ENCODE results near the gene NRXN3.

NRXN3 gene

DNA sequence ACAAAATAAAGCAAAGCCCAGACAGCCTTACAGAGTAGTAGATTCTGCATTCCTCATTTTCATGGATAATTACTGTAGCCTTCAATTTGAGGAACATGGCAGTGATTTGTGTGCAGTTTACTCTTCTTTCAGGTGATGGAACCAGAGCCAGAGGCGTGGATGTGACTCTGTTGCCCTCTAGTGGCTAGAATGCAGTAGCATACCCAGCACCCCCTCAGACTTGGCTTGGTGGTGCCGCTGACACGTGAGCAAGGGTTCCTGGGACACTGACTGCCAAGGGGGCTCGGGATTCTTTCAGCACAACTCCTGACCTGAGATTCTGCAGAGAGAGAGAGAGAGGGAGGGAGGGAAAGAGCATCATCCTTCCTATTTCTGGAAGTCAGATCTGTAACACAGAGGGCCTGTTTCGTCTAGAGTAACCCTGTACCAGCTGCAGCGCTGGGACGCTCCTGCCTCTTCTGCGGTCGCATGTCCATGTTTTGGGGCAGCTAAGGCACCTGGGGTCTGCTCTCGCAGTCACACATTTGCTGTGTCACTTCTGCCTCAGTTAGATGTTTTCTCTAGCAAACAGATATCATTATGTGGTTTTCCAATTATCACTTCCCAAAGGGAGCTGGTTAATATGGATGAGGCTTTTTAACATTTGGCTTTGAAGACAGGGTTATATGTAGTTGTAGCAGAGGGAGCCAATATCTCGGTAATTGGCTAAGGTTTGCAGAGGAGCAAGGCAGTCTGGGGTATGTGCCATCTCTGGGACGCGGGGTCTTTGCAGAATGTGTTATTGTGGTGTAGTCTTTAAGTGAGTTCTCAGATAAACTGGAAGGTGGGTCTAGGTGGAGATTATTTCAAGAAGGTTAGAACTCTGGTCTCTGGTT lies 428.1 kb downstream of the NRXN3 start:
- DNase-seq = peak; percentile 47

DNA sequence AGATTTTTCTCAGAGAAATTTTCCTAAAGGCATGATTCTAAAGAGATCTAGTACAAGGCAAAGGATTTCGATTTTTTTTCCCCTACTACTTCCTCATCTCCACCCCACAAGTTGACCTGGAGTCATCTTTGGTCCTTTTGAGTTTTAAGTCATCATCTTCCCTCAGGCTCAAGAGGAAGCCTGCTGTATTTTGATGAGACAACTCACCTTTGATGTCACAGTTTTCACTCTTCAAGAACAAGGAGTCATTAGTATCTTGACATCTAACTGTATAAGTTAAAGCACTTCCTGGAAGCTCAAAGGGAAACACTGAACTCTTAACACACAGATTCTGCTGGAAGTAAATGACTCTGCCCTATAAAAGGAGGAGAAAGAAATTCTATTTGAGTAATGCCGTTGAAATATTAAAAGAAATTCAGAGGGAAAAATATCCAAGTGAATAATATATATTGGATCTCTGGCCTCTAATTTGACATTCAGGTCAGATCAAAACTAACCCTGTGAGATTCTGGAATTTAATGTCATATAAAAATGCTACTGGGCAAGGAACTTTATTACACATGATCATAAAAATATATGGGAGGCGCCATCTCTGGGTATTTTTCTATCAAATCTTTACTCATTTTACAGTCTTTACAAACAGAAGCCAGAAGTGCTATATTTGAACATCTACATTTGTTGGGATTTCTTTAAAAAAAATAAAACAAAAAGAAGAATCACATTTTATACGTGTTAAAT lies 435.0 kb downstream of the NRXN3 start:
- no peak for DNase-seq

DNA sequence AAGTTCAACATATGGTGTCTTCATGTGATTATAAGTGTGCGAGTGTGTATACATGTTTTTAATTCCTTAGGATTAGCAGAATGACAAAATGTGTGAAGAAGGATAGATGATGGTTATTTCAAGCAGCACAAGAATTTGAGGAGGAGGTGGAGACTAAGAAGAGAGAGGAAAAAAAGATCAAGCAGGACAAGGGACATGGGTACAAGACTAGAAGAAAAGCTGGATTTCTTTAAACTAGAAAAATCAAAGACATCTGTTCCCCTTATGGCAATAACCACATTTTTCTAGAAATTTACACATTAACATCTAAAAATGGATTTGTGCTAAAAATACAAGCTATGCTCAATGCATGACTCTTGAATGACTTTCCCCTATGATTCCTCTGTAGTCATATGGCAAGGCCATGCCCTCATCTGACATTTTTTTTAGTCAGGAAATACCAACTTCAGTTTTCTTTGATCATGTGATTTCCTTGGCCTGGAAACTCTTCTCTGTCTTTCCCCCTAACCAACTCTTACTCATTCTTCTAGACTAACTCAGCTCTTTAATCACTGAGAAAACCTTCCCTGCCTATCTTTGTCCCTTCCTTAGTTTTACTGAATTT lies 435.8 kb downstream of the NRXN3 start:
- no peak for DNase-seq

DNA sequence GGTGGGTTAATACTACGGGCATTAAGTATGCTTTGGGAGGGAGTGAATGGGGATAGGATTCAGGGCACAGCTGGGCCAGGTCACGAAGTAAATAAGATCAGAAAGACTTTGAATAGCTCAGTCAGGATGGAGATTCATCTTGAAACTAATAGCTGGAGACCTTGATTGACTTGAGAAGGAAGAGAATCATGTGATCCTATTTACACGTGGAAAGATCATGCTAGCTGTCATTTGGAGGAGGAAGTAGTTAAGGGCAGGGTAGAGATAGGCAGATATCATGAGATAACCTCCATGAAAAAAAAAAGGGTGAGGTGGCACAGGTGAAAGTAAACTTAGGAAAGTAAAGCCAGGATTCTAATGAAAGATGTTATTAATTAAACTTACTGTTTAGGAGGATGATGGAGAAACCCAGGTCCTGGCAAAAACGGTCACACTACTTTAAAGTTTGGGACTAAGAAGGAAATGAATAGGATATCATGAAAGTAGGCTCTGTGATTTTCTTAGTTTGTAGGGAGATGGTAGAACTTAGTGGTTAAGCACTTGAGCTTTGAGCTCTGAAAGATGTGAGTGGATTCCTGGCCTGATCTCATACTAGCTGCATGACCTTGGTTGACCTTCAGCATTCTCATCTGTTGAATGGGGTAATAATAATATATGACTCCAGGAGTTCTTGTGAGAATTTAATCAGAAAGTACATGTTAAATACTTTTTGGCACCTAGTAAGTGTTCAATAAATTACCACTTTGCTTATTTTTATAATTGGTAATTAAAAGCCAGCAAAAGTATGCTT lies 439.0 kb downstream of the NRXN3 start:
- DNase-seq = no peak

DNA sequence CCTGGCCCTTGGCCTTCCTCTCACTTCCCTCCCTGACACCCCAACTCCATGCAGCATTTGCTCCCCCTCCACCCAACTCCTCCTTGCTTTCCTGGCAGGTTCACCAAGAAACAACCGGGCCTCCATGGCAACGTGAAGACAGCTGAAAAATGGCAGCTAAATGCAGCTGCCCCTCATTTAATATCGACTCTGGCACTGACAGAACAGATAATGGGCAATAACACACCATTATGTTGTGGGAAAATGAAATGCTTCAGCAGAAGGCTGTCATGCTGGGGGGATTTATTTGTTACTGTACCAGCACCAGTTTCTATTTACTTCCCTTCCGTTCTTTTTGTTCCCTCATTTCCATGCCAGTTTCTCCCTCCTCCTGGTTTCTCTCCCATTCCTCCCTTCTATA lies 440.8 kb downstream of the NRXN3 start:
- DNase-seq = no peak

DNA sequence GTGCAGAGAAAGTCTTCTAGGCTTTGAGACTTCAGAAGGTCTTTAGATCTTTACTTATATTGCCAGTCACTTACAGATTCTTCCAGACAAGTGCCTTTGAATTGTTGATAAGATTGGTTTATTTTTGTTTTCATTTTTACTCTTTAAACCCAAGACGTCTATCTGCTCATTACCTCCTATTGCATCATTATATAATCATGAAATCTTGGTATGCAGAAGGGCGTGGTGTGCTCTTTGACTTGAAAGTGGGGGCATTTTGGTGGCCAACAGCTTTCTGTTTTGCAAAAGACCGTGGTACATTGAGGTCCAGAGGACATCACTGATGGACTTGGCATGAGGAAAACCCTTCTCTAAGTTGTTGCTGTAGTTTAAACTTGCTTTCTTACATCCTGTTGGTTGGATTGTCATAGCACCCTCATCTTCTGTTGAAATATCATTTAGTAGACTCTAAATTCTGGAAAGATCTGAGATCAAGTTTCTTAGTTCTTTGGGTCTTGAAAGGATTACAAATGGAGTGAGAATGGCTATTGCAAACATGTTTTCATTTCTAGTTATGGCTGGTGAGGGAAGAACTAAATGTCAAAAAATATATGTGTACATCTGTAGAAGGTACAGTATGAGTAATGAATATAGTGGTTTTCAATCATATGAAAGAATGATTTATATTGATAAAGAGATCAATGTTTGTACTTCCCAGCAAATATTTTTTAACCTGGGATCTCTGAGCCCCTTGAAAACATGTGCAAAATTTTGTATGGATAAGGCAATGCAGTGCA lies 441.8 kb downstream of the NRXN3 start:
- DNase-seq = no peak

DNA sequence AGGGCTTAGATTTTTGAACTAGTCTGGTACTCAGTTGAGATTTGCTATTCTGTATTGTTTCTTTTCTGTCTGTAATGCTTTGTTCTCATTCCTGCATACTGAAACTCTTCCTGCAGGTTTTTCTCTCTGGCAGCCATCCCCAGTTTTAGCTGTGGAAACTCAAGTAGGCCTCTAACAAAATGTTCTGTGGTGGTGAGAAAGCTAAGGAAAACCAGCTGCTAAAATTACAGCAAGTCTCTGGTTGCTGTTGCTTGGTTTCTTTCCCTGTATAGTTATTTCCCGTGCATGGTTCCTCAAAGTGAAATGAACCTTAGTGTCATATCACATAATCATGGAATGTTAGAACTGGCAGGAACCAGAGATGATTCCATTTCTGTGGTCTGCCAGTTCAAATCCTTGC lies 442.5 kb downstream of the NRXN3 start:
- DNase-seq = no peak

DNA sequence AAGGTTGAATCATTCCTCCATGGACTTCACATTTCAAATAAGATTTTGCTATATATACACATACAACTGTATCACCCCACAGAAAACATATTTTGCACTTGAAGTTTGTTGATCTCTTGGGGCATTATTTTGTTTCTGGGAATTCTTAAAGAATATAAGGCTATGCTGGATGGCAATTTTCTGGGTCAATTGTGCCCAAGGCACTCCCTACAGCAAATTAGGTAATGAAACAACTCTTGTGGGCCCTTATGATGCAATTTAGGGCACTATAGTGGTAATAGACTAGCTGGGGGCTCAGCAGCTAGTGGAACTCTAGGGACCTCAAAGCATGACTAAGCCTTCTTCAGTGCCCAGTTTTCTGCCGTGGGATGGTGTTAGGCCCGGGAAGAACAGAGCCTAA lies 444.4 kb downstream of the NRXN3 start:
- DNase-seq = no peak

DNA sequence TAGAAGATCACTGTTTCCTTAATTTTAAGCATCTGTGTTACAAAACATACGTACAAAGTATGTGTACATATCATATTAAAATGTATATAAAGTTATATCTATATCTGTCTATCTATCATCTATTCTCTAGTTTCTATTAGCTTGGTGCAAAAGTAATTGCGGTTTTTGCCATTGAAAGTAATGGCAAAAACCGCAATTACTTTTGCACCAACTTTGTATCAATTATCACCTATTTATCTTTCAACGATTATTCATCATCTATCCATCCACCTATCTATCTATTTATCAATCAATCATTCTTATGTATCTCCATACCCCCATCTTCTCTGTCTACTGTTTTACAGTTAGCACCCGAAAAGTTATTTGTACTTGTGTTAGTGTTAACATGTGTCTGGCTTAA lies 447.6 kb downstream of the NRXN3 start:
- DNase-seq = no peak

DNA sequence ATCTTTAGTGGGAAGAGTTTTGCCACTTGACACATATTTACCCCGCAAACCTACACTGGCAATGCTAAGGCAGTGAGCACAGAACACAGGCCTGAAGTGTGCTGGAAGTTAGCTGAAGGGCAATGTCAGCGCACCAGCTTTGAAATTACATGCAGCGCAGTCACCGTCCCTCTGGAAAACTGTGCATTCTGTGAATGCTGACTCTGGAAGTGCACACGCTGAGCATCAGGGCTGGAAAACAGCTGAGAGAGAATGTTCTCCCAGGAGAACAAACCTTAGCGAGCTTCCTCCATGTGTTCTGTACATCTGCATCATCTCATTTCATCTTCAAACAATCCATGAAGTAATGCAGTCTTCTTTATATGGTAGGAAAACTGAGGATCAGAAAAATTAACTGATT lies 448.2 kb downstream of the NRXN3 start:
- no peak for DNase-seq

DNA sequence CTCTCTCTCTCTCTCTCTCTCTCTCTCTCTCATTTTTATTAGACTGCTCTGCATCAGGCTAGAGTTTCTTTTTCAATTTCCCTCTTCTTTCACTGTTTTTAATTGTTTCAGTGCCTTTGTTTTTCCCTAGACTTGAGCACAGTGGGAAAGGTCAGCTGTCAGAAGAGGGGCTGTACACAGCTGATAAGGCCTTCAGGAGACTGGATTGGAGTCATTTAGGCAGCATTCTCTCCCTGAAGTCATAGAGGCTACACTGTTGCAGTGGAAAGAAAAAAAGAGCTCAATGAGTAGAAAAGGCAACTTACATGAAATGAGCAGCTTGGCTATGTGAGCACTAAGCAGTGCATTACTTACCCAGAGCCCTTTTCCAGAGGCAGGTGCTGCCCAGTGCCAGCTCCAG lies 456.9 kb downstream of the NRXN3 start:
- no peak for DNase-seq

DNA sequence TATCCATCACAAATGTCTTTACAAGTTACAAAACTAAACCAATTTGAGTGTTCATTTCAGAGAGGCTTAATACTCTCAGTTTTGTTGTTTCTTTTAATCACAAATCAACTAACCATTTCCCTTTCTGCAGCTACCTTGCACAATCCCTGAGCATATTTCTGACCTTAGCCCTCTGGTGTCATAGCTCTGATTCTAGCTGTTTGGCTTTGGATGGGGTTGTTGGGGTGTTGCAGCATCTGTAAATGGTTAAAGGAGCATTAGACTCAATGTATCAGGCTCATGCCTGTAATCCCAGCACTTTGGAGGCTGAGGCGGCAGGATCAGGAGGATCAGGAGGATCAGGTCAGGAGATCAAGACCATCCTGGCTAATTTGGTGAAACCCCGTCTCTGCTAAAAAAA lies 461.4 kb downstream of the NRXN3 start:
- no peak for DNase-seq

DNA sequence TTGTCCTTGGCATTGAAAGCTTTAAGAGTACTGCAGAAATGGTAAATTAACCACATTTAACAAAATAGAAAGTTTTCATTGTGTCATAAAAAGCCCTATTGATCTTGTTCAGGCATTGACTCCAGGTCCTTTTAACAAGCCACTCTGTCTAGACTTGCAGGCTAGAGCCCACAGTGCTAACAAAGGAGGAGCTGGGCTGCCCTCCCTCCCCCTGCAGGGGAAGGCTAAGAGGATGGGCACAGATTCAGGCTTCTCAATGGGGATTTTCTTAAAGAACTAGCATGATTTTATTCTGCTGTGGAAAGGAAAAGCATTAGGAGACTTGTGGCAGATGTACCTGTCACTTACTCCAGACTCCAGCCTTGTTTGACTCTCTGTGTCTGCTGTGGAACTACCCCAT lies 463.6 kb downstream of the NRXN3 start:
- no peak for DNase-seq

DNA sequence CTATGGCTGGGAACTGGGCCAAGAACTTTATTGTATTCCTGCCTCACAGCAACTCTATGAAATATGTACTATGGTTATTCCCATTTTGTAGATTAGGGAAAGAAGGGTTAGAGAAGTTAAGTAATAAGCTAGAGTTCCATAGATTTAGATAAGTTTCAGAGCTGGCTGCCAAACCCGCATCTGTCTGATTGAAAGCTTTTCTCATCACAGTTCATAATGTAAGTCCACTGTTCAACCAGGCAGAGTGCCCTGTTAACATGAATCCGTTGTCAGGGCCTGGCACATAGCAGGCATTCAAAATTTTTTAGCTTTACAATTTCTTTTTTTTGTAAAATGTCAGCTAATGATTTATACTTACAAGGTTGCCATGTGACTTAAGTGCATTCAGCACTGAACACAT lies 467.3 kb downstream of the NRXN3 start:
- no peak for DNase-seq

DNA sequence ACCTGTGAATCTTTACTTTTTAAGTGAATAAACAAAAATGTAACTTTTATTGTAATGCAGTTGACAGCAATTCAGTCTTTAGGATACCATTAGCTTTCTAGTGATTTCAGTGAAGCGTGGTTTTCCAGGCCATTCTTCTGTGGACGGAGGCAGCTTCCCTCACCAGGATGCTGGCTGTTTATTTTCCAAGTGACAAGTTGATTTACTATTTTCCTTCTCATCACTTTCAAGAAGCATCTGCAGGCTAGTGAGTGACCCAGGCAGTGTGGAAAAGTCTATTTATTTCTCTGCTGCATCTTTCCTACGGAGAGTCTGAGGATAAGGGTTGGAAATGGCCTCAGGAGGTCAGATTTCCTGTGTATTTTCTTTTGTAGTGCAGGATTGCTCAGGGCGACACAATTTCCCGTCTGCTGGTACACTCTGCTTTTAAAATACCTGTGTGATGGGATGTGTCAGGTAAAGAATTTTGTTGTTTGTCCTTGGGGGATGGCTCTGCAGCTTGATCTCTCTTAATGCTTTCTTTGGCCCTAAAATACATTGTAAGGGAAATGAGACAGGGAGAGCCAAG lies 467.8 kb downstream of the NRXN3 start:
- DNase-seq = no peak

DNA sequence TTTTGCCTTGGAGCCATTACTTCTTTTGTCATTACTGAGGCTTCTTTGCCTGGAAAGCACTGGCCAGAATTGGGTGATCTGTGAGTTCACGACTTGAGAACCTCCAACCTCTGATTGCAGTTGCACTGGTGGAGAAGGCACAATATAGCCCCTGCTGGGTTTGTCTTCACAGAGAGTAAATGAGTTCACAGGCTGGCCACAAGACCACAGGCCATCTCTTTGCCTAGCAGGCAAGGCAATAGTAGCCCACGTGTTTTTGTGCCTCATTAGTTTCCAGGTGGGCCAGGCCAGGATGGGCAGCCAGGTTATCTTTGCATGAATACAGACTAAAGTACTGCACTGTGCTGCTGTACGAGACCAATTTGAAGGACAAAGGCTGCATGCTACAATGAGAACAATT lies 468.8 kb downstream of the NRXN3 start:
- no peak for DNase-seq

DNA sequence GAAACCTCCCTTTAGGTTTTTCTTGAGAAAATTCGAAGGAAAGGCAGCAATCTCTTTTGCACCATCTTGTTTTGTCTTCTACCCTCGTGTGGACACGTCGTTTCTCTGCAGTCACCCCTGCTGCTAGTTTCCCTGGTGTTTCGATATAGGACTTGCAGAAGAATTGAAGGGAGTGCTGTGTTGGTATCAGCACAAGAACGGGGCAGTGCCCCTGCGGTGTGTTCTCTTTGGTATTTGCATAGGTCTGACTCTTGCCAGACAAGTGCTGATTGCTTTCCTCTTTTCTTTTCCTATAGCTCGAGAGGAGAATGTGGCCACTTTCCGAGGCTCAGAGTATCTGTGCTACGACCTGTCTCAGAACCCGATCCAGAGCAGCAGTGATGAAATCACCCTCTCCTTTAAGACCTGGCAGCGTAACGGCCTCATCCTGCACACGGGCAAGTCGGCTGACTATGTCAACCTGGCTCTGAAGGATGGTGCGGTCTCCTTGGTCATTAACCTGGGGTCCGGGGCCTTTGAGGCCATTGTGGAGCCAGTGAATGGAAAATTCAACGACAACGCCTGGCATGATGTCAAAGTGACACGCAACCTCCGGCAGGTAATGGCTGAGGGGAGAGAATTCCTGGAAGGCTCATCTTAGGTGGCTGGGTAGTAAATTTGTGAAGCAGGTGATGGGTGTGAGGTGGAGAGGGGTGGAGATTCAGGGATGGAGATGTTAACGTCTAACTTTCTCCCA lies 474.8 kb downstream of the NRXN3 start:
- no peak for DNase-seq

DNA sequence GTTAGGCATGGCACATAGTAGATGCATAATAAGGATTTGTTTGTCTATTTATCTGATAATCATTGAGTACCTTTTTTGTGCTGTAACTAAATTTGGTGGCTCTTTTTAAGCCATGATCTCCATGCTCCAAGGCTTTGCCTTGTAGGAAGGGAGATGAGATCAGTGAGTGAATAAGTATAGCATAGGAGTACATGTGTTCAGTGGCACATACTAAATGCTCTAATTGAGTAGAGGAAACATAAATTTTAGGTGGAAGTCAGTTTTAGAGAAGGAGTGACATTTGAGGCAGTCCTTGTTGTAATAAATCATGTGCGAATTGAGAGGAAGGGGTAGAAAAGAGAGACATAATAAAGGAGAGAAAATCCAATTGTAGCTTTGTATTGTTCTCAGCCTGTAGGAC lies 482.6 kb downstream of the NRXN3 start:
- DNase-seq = no peak

DNA sequence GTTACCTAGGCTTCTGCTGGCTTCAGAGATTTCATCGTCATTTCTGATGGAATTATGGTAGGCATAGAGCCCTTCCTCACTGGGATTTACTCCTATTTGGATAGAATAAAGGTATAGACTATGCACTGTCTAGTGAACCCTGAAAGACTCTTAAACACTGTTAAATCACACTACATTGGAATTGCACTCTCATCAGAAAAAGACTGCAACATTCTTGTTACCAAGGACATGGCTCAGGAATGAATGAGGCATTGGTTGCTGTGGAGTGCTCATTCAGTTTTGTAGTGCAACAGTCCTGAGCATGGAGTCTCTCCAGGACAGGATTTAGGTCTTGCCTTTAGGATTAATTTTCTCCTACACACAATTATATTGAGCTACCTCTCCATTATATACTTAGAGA lies 483.0 kb downstream of the NRXN3 start:
- no peak for DNase-seq

DNA sequence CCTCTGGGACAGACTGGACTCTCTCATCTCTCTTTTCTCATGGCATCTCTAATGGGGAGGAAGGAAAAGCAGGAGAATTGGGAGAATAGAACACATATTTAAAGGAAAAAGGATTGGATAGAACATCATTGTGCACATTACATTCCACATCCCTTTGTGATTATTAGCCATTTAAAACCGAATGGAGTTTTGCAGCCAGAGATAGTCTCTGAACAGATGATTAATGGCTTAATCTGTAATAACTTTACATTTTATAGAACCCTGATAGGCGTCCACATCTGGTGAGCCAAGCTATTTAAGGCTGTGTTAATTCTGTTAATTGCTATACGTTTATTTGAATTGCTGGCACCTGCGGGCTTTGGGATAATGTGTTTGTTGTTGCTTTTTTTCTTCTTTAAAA lies 487.3 kb downstream of the NRXN3 start:
- DNase-seq = no peak

DNA sequence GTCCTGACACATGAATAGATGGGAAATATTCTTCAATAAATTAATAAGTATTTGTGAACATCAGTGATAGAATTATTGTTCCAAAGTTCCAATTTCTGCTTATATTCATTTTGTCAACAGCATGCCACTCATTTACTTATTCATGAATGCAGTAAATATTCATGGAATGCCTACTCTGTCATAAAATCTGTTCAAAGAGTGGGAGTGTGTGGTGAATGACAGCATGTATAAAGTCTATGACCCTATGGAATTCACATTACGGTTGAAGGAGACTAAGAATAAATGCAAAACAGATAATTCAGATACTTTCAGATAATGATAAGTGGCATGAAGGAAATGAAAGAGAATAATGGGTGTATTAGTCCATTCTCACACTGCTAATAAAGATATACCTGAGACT lies 494.7 kb downstream of the NRXN3 start:
- no peak for DNase-seq
